Kidney tubule cell (primary cell): ENCODE measurements around the gene PPIP5K2.
"Not testable (repeated sequence)": the region's sequence is repeated elsewhere in the genome, so short reads cannot be mapped to it uniquely, and the experiment has no call there.

Experiments used
- DNase-seq: peaks from one replicate; pipeline ENCODE4 v3.0.0-alpha.2; 2018; ENCODE audit warnings: low spot score

The PPIP5K2 gene

DNA sequence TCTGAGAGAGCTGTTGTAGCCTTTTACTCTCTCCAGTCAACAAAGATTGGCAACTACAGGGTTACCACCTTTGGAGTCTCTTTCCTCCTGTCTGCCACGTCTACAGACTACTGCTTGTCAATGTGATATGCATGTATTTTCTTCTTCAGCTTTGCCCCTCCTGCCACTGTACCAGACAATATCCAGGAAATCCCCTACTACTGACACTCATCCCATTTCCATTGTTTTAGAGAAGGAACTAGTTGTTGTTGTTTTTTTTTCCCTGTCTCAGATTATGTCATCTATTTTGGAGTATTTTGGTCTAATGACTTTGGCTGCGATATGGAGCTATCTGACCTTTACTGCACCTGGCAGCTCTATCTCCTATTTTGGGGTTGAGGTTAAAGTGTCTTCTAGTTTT is 88.4 kb downstream of the PPIP5K2 start:
- peak; percentile 16 for DNase-seq

DNA sequence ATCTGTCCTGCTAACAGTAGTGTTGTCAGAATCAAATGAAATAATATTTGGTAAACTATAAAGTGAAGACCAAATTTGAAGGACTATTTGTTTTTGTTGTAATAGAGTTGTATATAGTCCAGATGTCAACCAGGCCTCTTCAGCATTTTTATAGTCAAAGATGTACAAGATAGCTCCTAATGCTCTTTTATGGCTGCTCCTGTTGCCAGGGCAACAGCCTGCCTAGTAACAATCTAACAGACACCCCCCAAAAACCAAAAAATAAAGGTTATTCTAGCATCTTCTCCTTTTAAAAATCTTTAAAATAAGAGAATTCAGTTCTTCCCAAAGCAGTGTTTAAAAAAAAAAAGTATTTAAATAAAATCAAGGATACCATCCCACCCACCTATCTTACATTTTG is 89.0 kb downstream of the PPIP5K2 start:
- DNase-seq = no peak

DNA sequence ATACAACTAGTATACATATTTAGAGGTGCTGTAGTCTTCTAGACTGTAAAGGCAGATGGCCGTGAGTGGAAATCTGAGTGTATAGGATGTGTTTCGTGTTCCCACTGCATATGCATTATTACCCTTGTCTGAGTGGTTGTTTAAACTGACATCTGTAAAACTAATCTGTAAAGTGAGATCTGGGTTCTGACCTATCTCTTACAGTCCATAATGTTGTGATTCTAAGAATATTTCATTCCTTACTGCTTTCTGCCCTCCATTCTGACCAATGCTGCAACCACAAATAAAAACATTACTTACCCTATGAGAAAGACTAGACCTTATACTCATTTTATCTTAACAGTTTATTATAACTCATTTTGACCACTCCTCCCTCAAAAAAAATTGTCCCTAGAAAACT is 90.9 kb downstream of the PPIP5K2 start:
- DNase-seq = no peak

DNA sequence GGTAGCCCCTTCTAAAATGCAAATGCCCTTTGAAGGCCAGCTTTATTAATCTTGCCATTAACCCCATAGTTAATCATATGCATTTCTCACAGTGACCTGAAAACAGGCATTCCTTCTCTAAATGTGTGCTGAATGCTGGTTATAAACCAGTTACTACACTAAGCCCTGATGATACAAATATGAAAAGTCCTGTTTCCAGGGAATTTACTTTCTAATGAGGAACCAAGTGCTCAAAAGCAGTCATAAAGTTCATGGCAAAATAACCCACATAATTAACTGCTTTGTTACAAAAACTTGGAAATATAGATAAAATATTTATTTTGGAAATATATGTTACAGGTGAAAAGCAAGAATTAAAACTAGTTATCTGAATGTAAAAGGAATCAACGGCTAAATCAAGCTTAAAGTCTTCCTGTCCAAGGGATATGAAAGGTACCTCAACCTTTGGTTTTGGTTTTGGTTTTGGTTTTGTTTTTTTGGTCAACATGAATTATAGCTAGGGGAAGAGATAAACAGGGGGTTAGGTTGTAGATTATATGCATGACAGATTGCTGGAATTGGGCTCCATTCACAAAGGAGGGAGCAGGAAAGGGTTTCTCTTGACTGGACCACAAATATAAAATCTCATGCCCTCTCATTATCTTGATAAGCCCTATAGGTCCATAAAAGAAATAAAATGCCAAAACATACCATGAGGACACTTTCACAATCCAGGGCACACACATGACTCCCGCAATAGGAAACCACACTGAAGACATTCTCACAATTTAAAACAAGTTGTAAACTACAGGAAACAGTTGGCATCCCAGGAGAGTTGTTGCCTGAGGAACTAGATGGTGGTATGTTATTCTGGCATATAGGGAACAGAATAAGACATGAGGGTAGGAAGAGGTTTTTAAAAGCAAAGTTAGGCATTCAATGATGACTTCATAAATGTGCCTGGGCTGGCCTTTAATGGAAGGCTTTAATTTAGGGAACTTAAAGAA is 91.8 kb downstream of the PPIP5K2 start:
- no peak for DNase-seq

DNA sequence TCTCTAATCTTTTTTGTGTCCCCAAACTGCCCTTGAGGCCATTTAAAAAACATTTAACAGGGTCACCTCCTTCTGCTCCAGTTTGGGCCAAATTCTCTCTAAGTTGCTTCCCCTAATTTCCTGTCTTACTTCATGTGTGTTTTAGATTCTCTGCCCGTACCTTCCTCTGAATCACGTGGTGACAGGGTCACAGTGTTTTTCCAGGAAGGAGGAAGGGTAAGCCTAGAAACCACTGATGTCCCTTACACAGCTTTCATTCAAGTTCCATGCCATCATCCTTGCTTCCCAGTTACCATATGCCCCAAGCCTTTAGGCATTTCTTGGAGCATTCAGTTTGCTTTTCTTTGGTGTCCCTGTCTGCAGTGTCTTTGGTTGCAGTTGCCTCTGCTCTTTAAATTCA is 96.0 kb downstream of the PPIP5K2 start:
- DNase-seq = peak; percentile 64

DNA sequence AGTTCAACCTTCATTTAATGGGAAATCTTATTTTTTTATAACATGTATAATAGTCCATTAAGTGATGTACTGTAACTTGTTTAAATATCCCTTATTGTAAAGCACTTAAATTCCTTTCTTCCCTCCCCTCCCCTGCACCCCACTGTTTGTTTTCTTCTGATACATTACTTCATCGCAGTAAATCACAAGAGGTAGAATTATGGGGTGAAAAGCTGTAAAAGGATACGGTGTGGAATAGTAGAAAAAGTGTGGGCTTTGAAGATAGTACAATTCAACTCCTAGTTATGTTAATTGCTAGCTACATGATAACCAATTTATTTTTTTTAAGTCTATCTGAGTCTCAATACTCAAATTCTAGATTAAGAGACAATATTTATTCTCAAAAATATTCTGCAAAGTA is 96.6 kb downstream of the PPIP5K2 start:
- no peak for DNase-seq

- DNase-seq = no peak
These were observed 97.0 kb downstream of the PPIP5K2 start for GRCh38 chr5:103217101-103217500.

- peak; percentile 86 for DNase-seq
These were observed 98.1 kb downstream of the PPIP5K2 start for GRCh38 chr5:103218164-103218563.

DNA sequence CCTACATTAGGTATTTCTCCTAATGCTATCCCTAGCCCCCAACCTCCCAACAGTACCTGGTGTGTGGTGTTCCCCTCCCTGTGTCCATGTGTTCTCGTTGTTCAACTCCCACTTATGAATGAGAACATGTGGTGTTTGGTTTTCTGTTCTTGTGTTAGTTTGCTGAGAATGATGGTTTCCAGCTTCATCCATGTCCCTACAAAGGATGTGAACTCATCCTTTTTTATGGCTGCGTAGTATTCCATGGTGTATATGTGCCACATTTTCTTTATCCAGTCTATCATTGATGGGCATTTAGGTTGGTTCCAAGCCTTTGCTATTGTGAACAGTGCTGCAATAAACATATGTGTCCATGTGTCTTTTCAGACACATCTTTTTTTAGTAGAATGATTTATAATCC is 99.0 kb downstream of the PPIP5K2 start:
- not testable (repeated sequence) for DNase-seq

GRCh38 chr5:103223031-103223955 is 103.2 kb downstream of the PPIP5K2 start:
- DNase-seq = no peak

DNA sequence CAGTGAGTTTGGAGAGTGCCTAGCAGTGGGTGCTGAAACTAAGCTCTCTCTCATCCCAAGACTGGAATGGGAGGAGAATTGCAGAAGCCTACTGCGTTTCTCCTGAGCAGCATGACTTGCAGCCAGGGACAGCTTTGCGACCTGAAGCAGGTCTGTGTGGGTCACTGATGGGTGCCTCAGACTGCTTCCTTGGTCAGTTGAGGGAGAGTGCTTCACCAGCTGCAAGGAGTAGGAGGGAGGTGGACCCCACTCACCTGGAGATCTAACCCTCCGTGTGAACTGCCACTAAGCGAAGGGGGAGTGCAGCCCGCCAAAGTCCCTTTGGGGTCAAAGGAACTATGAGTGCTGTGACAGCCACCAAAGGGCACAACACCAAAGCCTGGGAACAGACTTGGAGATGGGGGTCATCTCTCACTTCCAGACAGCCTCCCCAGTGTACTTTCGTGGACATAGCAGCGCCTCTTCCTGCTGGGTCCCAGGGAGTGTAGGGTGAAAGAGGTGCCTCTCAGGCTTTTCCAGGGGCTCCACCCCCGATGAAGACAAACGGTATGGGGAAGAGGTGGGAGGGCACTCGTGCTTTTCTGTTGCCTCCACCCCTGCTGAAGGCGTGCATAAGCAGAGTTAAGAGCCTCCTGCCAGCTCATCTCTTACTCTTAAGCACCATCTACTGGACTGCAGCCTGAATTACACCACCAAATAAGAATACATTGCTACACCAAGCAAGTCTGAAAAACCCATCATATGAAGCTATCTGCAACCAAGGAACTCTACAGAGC is 104.2 kb downstream of the PPIP5K2 start:
- peak; percentile 78 for DNase-seq

- DNase-seq = no peak
These were observed 104.8 kb downstream of the PPIP5K2 start for GRCh38 chr5:103224894-103225246.

DNA sequence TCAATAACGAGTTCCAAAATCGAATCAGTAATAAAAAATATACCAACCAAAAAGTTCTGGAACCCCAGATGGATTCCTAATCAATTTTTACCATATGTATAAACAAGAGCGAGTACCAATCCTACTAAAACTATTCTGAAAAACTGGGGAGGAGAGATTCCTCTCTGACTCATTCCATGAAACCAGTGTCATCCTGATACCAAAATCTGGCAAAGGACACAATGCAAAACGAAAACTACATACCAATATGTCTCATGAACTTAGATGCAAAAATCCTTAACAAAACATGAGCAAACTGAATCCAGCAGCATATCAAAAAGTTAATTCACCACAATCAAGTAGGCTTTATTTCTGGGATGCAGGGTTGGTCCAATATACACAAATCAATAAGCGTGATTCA is 108.0 kb downstream of the PPIP5K2 start:
- no peak for DNase-seq

DNA sequence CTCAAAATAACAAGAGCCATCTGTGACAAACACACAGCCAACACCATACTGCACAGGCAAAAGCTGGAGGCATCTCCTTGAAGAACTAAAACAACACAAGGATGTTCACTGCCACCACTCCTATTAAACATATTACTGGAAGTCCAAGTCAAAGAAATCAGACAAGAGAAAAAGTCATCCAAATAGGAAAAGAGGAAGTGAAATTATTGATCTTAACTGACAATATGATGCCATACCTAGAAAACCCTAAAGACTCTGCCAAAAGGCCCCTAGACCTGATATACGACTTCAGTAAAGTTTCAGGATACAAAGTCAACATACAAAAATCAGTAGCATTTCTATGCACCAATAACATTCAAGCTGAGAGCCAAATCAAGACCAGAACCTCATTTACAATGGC is 108.5 kb downstream of the PPIP5K2 start:
- no peak for DNase-seq

GRCh38 chr5:103232393-103232999 is 112.4 kb downstream of the PPIP5K2 start:
- DNase-seq = peak; percentile 56

GRCh38 chr5:103234239-103234975 is 114.3 kb downstream of the PPIP5K2 start:
- DNase-seq = peak; percentile 11

- no peak for DNase-seq
These were observed 115.8 kb downstream of the PPIP5K2 start for GRCh38 chr5:103235891-103236290.

DNA sequence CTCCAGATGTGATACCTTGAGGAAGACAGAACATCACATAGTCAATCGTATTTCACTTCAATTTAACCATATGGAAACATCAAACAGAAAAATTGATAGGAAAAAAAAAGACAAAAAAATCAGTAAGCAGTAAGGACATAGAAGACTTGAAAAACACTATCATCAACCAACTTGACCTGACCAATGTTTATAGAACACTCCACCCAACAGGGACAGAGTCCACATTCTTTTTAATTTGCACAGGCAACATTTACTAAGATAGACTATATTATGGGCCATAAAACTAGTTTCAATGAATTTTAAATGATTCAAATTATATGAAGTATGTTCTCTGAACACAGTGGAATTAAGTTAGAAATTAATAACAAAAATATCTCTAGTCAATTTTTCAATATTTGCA is 117.7 kb downstream of the PPIP5K2 start:
- DNase-seq = no peak

GRCh38 chr5:103243665-103244064 is 123.6 kb downstream of the PPIP5K2 start:
- no peak for DNase-seq

- no peak for DNase-seq
These were observed 124.3 kb downstream of the PPIP5K2 start for GRCh38 chr5:103244398-103244797.

DNA sequence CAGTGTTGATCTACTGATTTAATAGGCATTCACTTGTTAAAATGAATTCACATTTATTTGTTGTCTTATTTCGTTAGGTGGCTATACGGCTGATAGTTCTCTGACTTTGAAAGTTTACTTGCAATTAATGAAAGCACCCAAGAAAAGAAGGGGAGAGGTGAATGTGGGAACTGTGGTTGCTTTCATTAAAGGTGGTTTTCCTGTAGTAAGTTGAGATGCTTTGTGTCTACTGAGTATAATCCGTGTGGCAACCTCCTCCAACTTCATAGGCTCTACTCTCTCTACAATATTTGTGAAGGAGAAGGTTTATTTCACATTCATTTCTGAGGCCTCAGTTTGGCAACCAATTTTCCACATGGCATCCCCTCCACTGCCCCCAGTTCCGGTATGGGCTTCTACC is 125.7 kb downstream of the PPIP5K2 start:
- DNase-seq = no peak
